Retina (tissue), 1 donor: ENCODE measurements around the gene SH3TC1.
A peak's percentile ranks its signal among the peaks of the same experiment; 100 is the strongest.

Experiments used
- DNase-seq: peaks from one replicate; pipeline ENCODE4 v3.0.0-alpha.2; 2016

SH3TC1 gene

DNA sequence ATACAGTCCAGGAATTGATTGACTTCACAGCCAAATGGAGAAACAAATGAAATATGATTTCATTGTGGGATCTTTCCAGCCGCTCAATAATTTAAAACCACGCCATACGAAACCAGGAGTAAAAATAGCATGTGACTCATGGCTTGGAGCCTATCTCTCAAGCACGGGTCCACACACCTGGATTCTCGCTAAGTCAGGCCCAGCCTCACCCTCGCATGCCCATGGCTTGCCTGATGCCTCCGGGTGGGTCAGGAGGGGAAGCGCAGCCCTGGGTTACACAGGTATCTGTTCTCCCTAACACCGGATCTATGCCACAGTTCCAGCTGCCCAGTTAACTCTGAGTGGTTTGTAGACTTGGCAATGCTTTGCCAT, 34.9 kb upstream of the SH3TC1 start:
- DNase-seq = no peak

DNA sequence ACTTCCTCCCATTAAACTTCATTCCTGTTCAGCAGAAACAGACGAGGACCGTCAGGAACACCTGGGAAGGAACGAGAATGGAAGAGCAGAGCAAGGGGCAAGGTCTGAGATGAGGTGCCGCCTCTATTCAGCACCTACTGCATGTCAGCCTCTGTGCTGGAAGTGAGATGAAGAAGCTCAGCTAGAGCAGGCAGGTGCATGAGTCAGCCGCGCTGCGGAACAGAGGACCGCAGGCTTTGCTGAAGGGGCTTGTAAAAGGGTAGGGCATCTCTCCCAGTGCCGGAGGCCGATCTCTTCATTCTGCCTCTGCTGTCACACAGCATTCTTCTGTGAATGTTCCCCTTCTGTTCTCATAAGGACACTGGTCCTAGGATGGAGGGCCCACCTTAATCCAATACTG, 34.4 kb upstream of the SH3TC1 start:
- DNase-seq = no peak

GRCh38 chr4:8165374-8165896, 33.7 kb upstream of the SH3TC1 start:
- peak; percentile 50 for DNase-seq

DNA sequence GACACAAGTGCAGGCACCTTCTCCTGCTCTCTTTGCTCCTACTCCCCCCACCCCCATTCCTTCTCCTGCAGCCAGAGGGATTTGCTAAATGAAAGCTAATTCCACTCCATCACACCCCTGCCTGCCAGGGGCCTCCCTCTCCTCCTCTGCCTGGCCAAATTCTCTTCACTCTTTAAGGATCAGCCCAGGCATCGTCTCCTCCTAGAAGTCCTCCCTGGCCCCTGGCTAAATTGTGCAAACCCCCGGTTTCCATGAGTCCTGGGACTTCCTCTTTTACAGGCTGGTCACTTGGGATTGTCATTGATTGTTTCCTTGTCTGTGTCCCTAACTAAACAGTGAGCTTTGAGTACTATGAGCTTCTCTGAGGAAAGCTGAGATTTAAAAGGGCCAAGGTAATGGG, 31.8 kb upstream of the SH3TC1 start:
- DNase-seq = no peak

GRCh38 chr4:8167815-8168214, 31.3 kb upstream of the SH3TC1 start:
- DNase-seq = no peak

DNA sequence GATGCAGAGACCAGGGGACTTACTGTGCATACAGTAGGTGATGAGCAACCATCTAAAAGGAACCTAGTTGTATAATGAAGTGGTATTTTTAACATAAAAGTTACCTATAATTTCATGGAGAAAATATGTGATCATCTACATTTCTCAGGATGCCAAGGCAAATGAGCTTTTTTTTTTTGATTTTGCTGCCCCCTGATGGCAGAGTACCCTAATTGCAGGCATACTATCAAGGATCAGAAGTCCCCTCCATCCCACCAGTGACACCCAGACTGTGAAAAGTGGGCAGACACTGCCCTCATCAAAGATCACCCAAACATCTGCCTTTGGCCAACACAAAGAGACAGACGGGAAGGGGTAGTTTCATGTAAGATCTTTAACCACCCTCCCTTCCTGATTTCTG, 30.9 kb upstream of the SH3TC1 start:
- DNase-seq = no peak

GRCh38 chr4:8168832-8169598, 30.1 kb upstream of the SH3TC1 start:
- no peak for DNase-seq

GRCh38 chr4:8169763-8170162, 29.3 kb upstream of the SH3TC1 start:
- DNase-seq = no peak

DNA sequence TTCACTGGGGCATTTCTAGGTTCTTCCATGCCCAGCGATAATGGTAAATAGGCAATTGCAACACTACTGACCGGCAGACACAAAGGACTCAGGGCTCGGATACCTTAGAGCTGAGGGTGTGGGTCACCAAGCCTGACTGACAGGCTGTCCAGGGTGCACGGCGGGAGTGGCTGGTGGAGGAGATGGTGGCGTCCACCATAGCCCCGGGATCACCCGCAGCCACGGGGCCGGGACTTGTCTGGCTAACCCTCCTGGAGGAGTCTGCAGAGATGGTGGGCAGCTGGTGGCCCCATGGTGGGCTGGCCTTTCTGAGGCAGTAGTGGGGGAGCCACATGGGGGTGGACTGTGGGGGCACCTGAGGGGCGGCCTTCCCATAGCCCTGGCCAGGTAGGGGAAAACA, 28.7 kb upstream of the SH3TC1 start:
- no peak for DNase-seq

DNA sequence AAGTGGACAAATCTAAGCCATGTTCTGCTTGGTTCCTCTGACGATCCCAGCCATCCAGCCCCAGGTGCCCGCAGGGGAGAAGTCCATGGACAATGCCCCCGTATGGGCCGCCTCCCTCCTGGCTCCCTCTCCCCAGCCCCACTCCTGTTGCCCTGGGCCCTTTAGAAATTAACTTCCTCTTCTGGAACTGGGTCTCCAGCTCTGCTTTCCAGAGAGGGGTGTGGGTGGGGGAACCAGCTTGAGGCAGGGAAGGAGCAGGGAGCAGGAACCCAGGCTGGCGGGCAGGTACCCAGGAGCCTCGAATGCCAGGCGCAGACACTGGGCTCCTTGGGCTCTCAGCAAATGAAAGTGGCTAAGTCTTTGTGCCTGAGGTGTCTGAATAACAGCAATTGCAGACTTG, 27.8 kb upstream of the SH3TC1 start:
- no peak for DNase-seq

- no peak for DNase-seq
These were observed 26.8 kb upstream of the SH3TC1 start for GRCh38 chr4:8171984-8172924.

DNA sequence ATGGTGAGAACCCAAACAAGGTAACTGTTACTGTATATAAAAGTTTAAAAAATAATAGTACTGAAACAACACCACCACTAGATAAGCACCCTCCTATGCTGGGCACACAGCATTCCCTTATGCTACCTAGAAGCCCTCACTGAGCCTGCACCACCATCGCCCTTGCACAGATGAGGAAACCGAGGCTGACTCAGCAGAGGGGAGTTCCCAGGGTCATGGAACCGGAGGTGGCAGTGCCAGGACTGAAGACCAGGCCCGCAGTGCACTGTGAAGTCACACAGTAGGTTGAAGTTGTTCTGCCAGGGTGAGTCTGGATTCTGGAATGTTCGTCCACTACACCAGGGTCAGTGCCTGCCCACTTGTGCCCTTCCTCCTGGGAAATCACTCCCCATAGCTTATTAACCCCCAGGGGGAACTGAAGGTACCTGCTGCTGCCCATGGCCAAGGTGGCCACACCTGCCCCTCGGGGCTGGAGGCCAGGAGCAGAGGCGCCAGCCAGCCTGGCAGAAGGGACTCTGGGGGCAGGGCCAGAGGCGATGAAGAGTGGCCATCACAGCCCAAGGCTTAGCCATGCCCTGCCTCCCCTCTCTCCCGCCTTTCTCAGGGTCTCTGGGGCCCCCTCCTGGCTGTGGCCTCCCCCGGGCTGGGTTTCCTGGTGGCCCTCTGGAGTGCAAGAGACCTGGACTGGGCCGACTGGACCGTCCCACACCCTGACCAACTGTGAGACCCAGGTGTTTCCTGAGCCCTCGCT, 25.4 kb upstream of the SH3TC1 start:
- no peak for DNase-seq

GRCh38 chr4:8174970-8175369, 24.1 kb upstream of the SH3TC1 start:
- DNase-seq = no peak

DNA sequence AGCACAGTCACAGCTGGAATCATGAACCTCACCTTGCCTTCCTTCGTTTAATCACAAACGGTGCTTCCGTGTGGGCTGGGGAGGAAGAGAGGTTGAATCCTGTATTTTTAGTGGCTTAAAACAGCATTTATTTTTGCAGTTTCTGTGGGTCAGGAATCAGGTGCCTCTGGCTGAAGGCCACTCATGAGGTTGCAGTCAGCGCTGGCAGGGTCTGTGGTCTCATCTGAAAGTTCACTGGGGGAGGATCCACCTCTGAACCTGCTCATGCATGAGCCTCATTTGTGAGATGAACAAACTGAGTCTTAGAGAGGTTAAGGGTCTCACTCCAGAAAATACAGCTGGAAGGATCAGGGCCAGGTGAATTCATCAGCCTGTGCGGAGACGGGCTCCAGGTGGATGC, 23.4 kb upstream of the SH3TC1 start:
- DNase-seq = no peak

GRCh38 chr4:8176547-8177399, 22.3 kb upstream of the SH3TC1 start:
- DNase-seq = peak; percentile 75

GRCh38 chr4:8177552-8177951, 21.5 kb upstream of the SH3TC1 start:
- DNase-seq = no peak

DNA sequence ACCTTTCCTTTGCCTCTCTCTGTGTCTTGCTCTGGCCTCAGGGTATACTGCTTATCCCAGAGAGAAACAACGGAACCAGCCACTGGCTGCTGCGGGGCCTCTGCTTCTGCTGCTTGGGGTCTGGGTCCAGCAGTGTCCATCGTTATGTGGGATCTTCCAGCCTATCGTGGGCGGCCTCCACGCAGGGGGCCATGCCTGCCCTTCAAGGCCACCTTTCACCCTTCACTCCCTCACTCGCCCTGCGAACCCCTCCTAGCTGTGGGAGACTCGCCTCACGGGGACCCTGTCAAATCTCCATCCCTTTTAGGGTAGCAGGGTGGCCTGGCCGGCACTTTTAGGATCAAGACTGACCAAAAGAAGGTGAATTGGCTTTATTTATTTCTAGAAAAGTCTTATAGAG, 21.1 kb upstream of the SH3TC1 start:
- DNase-seq = no peak

GRCh38 chr4:8179074-8179473, 20.0 kb upstream of the SH3TC1 start:
- no peak for DNase-seq

- DNase-seq = no peak
These were observed 19.3 kb upstream of the SH3TC1 start for GRCh38 chr4:8179771-8180170.

DNA sequence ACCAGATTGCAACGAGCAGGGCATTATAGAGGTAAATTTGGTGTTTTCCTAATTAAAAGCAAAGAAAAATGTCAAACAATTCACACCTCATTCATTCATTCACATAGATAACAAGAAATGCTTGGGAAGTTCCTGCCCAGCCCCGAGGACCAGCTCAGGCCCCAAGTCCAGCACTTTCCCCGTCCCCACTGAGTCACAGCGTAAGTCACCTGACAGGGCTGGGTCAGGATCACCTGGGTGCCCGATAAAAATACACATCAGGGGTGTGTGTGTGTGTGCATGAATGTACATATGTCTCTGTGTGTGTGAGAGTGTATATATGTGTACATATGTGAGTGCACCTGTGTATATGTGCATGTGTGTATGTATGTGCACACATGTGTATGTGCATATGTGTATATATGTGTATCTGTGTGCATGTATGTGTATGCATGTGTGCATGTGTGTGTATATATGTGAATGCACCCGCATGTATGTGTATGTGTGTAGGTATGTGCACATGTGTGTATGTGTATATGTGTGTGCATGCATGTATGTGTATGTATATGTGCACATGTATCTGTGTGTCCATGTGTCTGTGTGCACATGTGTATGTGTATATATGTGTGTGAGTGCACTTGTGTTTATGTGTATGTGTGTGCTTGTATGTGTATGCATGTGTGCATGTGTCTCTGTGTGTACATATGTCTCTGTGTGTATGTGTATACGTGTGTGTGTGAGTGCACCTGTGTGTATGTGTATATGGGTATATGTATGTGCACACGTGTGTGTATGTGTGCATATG, 18.6 kb upstream of the SH3TC1 start:
- DNase-seq = no peak

DNA sequence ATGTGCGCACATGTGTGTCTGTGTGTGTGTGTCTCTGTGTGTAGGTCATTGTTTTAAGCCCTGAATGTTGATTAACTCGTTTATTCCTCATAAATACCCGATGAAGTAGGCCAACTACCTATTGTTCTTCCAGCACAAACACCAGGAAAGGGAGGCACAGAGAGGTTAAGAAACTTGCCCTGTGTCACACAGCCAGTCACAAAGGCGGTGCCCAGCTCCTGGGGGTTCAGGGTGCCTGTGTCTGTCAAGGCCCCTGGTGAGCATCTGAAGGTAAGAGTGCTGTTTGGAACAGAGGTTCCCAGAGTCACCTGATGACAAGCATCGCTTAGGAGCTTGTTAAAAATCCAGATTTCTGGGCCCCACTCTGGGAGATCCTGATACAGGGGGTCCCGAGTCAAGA, 18.0 kb upstream of the SH3TC1 start:
- no peak for DNase-seq
